GM12878 (cell line): ENCODE measurements around the gene SLC6A3. TPM values are rescaled to one million over a fixed set of nuclear protein-coding genes. Genes with fewer than 3 reads are reported as not detected.

ENCODE experiments used
- ATAC-seq: fragments of 200-7000 bp; cut with Tn5 transposase; 3 replicates; pipeline ENCODE4 v1.9.1; 2020; ENCODE audit warnings: mild to moderate bottlenecking, moderate library complexity
- BruUV-seq: library from RNA; stranded (reverse); fragments of 400-500 nt; replicated peaks from 2 replicates; lab custom pipeline; 2021; lab: Mats Ljungman, UMichigan
- CTCF ChIA-PET: fragments of 300-600 bp; sonication (Branson Sonifier 250); formaldehyde crosslinking; extraction: SDS; loops from one replicate; lab custom pipeline; 2021; ENCODE audit warnings: inconsistent platforms; lab: Yijun Ruan, JAX
- POLR2A ChIA-PET: fragments of 350-600 bp; formaldehyde crosslinking; extraction: SDS; loops from one replicate; lab custom pipeline; 2021; ENCODE audit warnings: inconsistent platforms; lab: Charles Lee
- RAD21 ChIA-PET: fragments of 300-600 bp; sonication (Branson Sonifier 250); formaldehyde crosslinking; loops from one replicate; lab custom pipeline; 2023; ENCODE audit warnings: antibody characterized with exemption; ENCODE audit not compliant: unreplicated experiment; lab: Charles Lee
- SMC1A ChIA-PET: fragments of 300-600 bp; sonication (Branson Sonifier 250); formaldehyde crosslinking; loops from one replicate; lab custom pipeline; 2023; ENCODE audit not compliant: unreplicated experiment, uncharacterized antibody; lab: Charles Lee
- DNase-seq: peaks from one replicate; pipeline ENCODE4 v3.0.0-alpha.2; 2011; ENCODE audit warnings: low read depth, low spot score
- FAIRE-seq: peaks from 3 replicates; lab custom pipeline; 2011; peaks lifted over from hg19 to GRCh38; lab: Jason Lieb, UNC
- H2AFZ ChIP-seq: 2 replicates; pipeline ENCODE4 v1.6.0; 2011; ENCODE audit warnings: low read depth, low read length, control low read depth; ENCODE audit not compliant: control insufficient read depth
- H3K27ac ChIP-seq: 2 replicates; pipeline ENCODE4 v1.5.1; 2011; ENCODE audit warnings: control low read depth; ENCODE audit not compliant: control insufficient read depth, insufficient read depth
- H3K27me3 ChIP-seq, 2 experiments: replicated peaks in 1 of 2; 2 replicates each; pipeline versions ENCODE4 v1.6.0 to v1.6.1; 2011; ENCODE audit warnings: low read length in 1 of 2; ENCODE audit not compliant: control insufficient read depth in 2 of 2, insufficient read depth in 2 of 2
- H3K36me3 ChIP-seq, 2 experiments: 2 replicates each; pipeline ENCODE4 v1.5.1; 2011; ENCODE audit warnings: low read length in 1 of 2; ENCODE audit not compliant: control insufficient read depth in 2 of 2, insufficient read depth in 2 of 2
- H3K4me1 ChIP-seq: 2 replicates; pipeline ENCODE4 v1.6.1; 2011; ENCODE audit warnings: mild to moderate bottlenecking, low read length, moderate library complexity, mixed read lengths; ENCODE audit not compliant: control insufficient read depth, insufficient read depth
- H3K4me2 ChIP-seq: 2 replicates; pipeline ENCODE4 v1.6.0; 2011; ENCODE audit warnings: control low read depth; ENCODE audit not compliant: control insufficient read depth, insufficient read depth
- H3K4me3 ChIP-seq: fragments of 200-600 bp; sonication (generic); 2 replicates; pipeline ENCODE4 v1.5.1; 2016
- H3K79me2 ChIP-seq: 2 replicates; pipeline ENCODE4 v1.6.0; 2011; ENCODE audit warnings: low read length; ENCODE audit not compliant: control insufficient read depth, insufficient read depth
- H3K9ac ChIP-seq: 2 replicates; pipeline ENCODE4 v1.8.0; 2011; ENCODE audit warnings: low read length, control low read depth, mixed read lengths; ENCODE audit not compliant: control insufficient read depth, insufficient read depth
- H3K9me3 ChIP-seq: replicated peaks from 3 replicates; pipeline ENCODE4 v1.5.1; 2011; ENCODE audit warnings: mild to moderate bottlenecking, low read length; ENCODE audit not compliant: control insufficient read depth, insufficient read depth
- H4K20me1 ChIP-seq: 2 replicates; pipeline ENCODE4 v1.6.0; 2011; ENCODE audit not compliant: control insufficient read depth, insufficient read depth
- DPF2 ChIP-seq: fragments of 450-650 bp; IDR thresholded peaks from 2 replicates; pipeline ENCODE4 v1.6.1; 2017; ENCODE audit warnings: mild to moderate bottlenecking
- EZH2 ChIP-seq: IDR thresholded peaks from 2 replicates; pipeline ENCODE4 v1.6.1; 2012; ENCODE audit warnings: low read depth, mild to moderate bottlenecking, control low read depth, inconsistent platforms, low read length, borderline replicate concordance; ENCODE audit not compliant: control insufficient read depth
- RUNX3 ChIP-seq: IDR thresholded peaks from 2 replicates; pipeline ENCODE4 v1.6.1; 2012; ENCODE audit warnings: low read length, inconsistent platforms
- SMAD1 ChIP-seq: fragments of 450-650 bp; IDR thresholded peaks from 2 replicates; pipeline ENCODE4 v1.6.1; 2018; ENCODE audit warnings: mild to moderate bottlenecking, low read depth; ENCODE audit not compliant: partially characterized antibody
- ZZZ3 ChIP-seq: IDR thresholded peaks from 2 replicates; pipeline ENCODE4 v1.6.1; 2011; ENCODE audit warnings: low read depth; ENCODE audit not compliant: control insufficient read depth, insufficient read length
- WGBS: methylation state at CpG from one replicate; pipeline ENCODE4 v1.1.6; 2016; ENCODE audit warnings: low lambda C conversion rate; ENCODE audit not compliant: insufficient replicate concordance, insufficient coverage; ENCODE audit errors: missing lambda C conversion rate; 5-methylcytosine and 5-hydroxymethylcytosine counted together
- in situ Hi-C: fragments of 300-500 bp; cut with MboI; formaldehyde crosslinking; loops from 9 replicates; pipeline ENCODE4 v1.14.3; 2018; ENCODE audit warnings: mixed read lengths
- intact Hi-C: fragments of 100-400 bp; cut with micrococcal nuclease; formaldehyde crosslinking; loops from one replicate; pipeline ENCODE4 v1.14.2; 2022; ENCODE audit not compliant: unreplicated experiment
- polyA plus RNA-seq, 11 experiments: library from polyadenylated mRNA; depleted of rRNA in 4 of 11; unstranded in 6 of 11; stranded (reverse) in 5 of 11; fragments of >200 nt; fragmentation: Nextera tagmentation in 4 of 11; fragmentation: Illumina TruSeq in 1 of 11; extraction: Ambion mirVana in 4 of 11; extraction: Trizol in 1 of 11; gene quantifications; 1 replicate in 1 of 11; 2 replicates in 10 of 11; pipeline versions ENCODE4 v1.2.1 to v1.2.3, GENCODE V29; 2011 to 2016; ENCODE audit warnings: inconsistent platforms in 2 of 11, missing spikeins in 2 of 11, low read depth in 1 of 11
- total RNA-seq, 4 experiments: library from RNA; depleted of rRNA in 3 of 4; stranded (reverse); fragments of >200 nt in 3 of 4; fragmentation: Illumina TruSeq in 1 of 4; extraction: Trizol in 1 of 4; gene quantifications; 2 replicates each; pipeline versions ENCODE4 v1.2.1 to v1.2.3, GENCODE V29; 2013 to 2021
- TF ChIP-seq, protein P1 (sequence below): IDR thresholded peaks from 2 replicates; pipeline ENCODE4 v1.6.1; 2012; ENCODE audit warnings: improper control_type of control experiment, low read depth, low read length; ENCODE audit not compliant: insufficient replicate concordance
- TF ChIP-seq, protein P2 (sequence below): fragments of 450-650 bp; conservative IDR thresholded peaks from 2 replicates; pipeline ENCODE4 v1.6.1; 2017; ENCODE audit warnings: mild to moderate bottlenecking, moderate library complexity
- TF ChIP-seq, protein P3 (sequence below): fragments of 450-650 bp; formaldehyde crosslinking; IDR thresholded peaks from 2 replicates; pipeline ENCODE4 v1.4.0; 2022; ENCODE audit warnings: mild to moderate bottlenecking, moderate library complexity

SLC6A3 gene
- total and polyA plus RNA-seq, 10 of the 15 experiments (the other 5 are each of a cell fraction or from before 2014, with no cell fraction given): 0.01 TPM; not detected in 9

DNA sequence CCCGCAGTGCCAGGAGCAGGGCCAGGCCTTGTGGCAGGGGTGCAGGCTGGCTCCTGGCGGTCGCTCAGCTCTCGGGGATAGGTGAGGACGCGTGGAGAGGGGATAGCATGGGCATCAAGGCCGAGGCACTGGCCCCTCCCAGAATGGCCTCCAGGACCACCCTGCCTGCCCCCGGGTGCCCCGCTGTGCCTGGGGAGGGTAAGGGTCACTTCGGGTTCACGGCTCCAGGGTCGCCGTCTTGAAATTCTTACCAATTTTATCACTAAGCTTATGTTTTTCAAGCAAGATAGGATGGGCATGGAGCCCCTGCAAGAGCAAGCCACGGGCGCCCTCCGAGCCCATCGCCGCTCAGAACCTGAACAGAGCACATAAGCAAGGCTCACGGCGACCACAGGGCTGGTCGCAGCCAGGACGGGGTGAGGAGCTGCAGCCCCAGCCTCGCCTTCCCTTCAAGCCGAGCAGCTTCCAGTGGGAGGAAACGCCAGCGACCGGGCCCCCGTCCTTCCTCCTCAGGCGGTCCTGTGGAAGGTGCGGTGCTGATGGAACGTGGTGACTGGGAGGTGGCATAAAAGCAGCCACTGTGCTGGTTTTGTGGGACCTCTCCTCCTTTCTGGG is 86.1 kb downstream of the SLC6A3 start (continued):
- TF ChIP-seq, protein P1, sequence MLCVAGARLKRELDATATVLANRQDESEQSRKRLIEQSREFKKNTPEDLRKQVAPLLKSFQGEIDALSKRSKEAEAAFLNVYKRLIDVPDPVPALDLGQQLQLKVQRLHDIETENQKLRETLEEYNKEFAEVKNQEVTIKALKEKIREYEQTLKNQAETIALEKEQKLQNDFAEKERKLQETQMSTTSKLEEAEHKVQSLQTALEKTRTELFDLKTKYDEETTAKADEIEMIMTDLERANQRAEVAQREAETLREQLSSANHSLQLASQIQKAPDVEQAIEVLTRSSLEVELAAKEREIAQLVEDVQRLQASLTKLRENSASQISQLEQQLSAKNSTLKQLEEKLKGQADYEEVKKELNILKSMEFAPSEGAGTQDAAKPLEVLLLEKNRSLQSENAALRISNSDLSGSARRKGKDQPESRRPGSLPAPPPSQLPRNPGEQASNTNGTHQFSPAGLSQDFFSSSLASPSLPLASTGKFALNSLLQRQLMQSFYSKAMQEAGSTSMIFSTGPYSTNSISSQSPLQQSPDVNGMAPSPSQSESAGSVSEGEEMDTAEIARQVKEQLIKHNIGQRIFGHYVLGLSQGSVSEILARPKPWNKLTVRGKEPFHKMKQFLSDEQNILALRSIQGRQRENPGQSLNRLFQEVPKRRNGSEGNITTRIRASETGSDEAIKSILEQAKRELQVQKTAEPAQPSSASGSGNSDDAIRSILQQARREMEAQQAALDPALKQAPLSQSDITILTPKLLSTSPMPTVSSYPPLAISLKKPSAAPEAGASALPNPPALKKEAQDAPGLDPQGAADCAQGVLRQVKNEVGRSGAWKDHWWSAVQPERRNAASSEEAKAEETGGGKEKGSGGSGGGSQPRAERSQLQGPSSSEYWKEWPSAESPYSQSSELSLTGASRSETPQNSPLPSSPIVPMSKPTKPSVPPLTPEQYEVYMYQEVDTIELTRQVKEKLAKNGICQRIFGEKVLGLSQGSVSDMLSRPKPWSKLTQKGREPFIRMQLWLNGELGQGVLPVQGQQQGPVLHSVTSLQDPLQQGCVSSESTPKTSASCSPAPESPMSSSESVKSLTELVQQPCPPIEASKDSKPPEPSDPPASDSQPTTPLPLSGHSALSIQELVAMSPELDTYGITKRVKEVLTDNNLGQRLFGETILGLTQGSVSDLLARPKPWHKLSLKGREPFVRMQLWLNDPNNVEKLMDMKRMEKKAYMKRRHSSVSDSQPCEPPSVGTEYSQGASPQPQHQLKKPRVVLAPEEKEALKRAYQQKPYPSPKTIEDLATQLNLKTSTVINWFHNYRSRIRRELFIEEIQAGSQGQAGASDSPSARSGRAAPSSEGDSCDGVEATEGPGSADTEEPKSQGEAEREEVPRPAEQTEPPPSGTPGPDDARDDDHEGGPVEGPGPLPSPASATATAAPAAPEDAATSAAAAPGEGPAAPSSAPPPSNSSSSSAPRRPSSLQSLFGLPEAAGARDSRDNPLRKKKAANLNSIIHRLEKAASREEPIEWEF: no peak
- no peak for TF ChIP-seq DPF2

DNA sequence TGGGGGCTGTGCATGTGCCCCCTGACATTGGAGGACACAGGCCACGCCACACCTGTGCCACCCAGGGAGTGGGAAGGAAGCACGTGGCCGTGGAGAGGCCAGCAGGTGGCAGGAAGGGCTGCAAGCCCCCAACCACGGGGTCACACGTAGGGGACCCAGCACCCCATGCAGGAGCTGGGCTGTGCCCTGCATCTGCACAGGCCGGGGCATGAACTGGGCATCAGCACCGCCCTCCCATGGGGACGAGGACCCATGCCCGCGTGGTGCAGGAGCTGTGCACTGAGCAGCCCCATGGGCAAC is 86.6 kb downstream of the SLC6A3 start:
- BruUV-seq: no TSS peak
- TF ChIP-seq RUNX3: no peak
- TF ChIP-seq ZZZ3: no peak
- TF ChIP-seq SMAD1: no peak
- no peak for TF ChIP-seq EZH2
- TF ChIP-seq, protein P2, sequence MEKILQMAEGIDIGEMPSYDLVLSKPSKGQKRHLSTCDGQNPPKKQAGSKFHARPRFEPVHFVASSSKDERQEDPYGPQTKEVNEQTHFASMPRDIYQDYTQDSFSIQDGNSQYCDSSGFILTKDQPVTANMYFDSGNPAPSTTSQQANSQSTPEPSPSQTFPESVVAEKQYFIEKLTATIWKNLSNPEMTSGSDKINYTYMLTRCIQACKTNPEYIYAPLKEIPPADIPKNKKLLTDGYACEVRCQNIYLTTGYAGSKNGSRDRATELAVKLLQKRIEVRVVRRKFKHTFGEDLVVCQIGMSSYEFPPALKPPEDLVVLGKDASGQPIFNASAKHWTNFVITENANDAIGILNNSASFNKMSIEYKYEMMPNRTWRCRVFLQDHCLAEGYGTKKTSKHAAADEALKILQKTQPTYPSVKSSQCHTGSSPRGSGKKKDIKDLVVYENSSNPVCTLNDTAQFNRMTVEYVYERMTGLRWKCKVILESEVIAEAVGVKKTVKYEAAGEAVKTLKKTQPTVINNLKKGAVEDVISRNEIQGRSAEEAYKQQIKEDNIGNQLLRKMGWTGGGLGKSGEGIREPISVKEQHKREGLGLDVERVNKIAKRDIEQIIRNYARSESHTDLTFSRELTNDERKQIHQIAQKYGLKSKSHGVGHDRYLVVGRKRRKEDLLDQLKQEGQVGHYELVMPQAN: no peak
- TF ChIP-seq, protein P3, sequence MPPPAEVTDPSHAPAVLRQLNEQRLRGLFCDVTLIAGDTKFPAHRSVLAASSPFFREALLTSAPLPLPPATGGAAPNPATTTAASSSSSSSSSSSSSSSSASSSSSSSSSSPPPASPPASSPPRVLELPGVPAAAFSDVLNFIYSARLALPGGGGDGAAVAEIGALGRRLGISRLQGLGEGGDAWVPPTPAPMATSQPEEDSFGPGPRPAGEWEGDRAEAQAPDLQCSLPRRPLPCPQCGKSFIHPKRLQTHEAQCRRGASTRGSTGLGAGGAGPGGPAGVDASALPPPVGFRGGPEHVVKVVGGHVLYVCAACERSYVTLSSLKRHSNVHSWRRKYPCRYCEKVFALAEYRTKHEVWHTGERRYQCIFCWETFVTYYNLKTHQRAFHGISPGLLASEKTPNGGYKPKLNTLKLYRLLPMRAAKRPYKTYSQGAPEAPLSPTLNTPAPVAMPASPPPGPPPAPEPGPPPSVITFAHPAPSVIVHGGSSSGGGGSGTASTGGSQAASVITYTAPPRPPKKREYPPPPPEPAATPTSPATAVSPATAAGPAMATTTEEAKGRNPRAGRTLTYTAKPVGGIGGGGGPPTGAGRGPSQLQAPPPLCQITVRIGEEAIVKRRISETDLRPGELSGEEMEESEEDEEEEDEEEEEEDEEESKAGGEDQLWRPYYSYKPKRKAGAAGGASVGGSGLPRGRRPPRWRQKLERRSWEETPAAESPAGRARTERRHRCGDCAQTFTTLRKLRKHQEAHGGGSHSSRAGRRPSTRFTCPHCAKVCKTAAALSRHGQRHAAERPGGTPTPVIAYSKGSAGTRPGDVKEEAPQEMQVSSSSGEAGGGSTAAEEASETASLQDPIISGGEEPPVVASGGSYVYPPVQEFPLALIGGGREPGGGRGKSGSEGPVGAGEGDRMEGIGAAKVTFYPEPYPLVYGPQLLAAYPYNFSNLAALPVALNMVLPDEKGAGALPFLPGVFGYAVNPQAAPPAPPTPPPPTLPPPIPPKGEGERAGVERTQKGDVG (CRISPR knock-in tag): no peak

More for the DNA sequence above, 86.6 kb downstream of the SLC6A3 start:
- Histone ChIP-seq H3K9ac (no peak overlapping the region), H3K27me3 (peaks cover 0 to 2% of the 10 kb centered on the region in 2 experiments; a peak in 2 of 4 replicates), H2AFZ (no peak overlapping the region), H3K9me3 (no peaks in the 10 kb centered on the region), H3K36me3 (no peaks in the 10 kb centered on the region), H3K4me1 (no peaks in the 10 kb centered on the region), H3K27ac (no peak overlapping the region), H4K20me1 (no peaks in the 10 kb centered on the region), H3K4me3 (no peak overlapping the region), H3K4me2 (no peak overlapping the region), H3K79me2 (no peaks in the 10 kb centered on the region)
- no peak; the same call in 2 of the 3 replicates for ATAC-seq
- ChIA-PET RAD21 (interaction anchor here (0.7 kb wide), 1 partner anchor 263 kb away, joined by 4 read pairs; no protein-coding TSS in a partner anchor), POLR2A (no interaction called here), SMC1A (no interaction called here), CTCF (no interaction called here)
- no peak for FAIRE-seq
- intact Hi-C loops (no loop called here), in situ Hi-C loops (no loop called here)
- WGBS: 41% methylated on average over 10 of the region's 10 CpGs
- DNase-seq: no peak
